ENCODE measurements around the gene SOBP.

SOBP gene

DNA sequence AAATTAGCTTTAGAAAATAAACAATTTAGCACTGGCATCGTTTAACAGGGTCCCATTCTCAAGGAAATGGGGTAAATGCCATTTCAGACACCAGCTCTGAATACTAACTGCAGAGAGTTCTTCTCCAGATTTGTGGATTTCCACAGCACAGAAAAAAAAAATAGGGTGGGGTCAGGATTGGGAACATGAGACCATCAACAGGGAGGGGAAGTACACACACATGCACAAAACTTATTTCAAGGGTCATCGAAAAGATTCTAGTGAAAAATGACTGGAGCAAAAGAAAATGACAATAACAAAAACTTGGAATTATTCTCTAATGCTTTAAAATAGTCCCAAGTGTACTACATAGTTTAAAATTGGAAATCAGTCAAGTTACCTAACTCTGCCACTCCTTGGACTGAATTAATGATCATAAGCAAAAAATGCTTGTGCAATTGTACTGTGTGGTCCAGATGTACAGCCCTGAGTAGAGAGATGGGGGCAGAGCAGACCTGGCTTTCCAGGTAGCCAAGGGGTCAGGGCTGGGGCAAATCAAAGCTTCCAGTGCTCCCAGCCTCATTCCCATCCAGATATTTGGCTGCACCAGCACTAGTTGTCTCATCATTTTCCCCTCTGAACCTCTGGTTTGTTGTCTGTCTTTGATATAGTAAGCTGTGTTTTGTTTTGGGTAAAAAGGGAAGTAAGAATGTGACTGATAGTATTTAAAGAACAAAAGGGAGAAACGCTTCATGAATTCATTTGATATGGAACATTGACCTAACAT is 152.4 kb downstream of the SOBP start:
- DNase-seq: no peak

- no peak for DNase-seq
Observed at GRCh38 chr6:107642861-107643328, 153.0 kb downstream of the SOBP start.

GRCh38 chr6:107644513-107644912 is 154.6 kb downstream of the SOBP start:
- no peak for DNase-seq

DNA sequence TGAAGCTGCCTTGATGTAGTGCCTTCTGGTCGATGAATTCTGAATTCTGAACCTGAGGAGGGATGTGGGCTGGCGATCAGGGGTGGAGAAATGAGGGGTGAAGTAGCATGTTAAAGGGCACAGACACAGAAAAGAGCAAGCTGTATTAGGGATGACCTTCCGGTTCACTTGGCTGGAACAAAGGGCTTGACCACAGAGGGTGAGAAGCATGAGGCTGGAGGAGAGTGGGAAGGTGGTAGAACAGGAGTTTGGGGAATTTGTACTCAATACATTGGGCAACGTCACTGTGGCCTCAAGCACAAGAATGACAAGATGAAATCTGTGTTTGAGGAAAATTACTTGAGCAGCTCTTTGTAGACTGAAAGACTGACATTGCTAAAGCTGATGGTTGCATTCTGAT is 155.8 kb downstream of the SOBP start:
- DNase-seq: no peak

DNA sequence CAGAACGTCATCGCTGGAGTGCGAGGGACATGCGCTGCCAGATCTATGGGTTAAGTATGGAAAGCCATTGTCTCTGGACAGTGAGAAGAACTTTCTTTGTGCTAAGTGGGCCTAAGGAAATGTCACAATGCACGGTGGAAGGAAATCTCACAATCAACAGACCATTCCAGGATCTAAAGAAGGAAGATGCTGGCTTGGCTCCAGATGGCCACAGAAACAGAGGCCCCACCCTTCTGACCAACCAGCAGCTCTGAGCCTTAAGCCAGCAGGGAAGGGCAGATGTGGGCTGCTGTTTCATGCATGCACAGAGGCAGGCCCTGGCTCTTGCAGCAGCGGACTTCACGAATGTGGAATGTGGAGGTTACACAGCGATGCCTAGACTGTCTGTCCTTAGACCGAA is 156.3 kb downstream of the SOBP start:
- no peak for DNase-seq

DNA sequence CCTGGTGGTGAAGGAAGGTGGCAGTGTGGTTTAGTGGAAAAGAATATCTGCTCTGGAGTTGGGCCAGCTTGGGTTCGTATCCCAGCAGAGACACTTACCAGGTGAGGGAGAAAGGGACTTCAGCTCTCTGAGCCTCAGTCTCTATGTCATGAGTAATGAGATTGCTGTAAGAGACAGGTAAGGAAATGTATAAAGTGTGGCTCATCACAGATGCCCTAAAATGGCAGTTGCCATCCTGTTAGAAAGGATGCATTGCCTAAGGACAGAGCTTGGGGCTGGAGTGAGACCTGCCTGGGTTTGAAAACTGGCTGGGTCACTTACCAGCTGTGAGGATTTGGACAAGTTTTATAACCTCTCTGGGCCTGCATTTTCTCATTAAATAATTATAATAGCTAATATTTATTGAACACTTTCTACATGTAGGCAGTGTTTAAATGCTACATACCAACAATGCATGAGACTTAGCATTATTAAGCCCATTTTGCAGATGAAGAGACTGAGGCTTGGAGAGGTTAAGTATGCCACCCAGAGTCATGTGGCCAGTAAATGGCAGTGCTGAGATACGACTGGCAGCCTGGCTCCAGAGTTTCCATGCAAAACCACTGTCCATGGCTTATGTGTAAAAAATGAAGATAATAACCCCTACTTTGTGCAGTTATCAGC is 157.0 kb downstream of the SOBP start:
- DNase-seq: no peak

- DNase-seq: no peak
Observed at GRCh38 chr6:107647439-107647948, 157.6 kb downstream of the SOBP start.

GRCh38 chr6:107648983-107649382 is 159.1 kb downstream of the SOBP start:
- no peak for DNase-seq

- DNase-seq: no peak
Observed at GRCh38 chr6:107652526-107653182, 162.7 kb downstream of the SOBP start.

GRCh38 chr6:107653183-107653580 is 163.3 kb downstream of the SOBP start:
- no peak for DNase-seq

- no peak for DNase-seq
Observed at GRCh38 chr6:107653861-107654394, 164.0 kb downstream of the SOBP start.

- DNase-seq: no peak
Observed at GRCh38 chr6:107654764-107655163, 164.8 kb downstream of the SOBP start.

GRCh38 chr6:107655245-107655644 is 165.3 kb downstream of the SOBP start:
- no peak for DNase-seq

- DNase-seq: no peak
Observed at GRCh38 chr6:107655864-107656263, 165.9 kb downstream of the SOBP start.

DNA sequence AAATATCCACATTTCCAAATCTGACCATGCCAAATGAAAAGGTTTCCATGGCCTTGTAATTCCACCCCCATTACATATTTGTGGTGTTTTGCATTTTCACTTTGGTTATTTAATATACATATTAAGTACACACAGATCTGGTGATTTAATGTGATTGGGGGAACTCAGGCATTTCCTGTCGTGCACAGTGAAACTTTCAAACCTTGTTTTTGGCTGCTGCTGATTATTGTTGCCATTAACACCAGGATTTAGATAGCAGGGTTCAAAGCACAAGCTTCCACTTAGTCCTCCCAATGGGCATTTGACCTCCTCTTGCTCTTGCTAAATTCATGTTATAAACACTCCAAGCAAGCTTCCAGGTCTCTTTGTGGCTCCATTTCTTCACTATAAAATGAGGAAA is 166.5 kb downstream of the SOBP start:
- DNase-seq: no peak

DNA sequence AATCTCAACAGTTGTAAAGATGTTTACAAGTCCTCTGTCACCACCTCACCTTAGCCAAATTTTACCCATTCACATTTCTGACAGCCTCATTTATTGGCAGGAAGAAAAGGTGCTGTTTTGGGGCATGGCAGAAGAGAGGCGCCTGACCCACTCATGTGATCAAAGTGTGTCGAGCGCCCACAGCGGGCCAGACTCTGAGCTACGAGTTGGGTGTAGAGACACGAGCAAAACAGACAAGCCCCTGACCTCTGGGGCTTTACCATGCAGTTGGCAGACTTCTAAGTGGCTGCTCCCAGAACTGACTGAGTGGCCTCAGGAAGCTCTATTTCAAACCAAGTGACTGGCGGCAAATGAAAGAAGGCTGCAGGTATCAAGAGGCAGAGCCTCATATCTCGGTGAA is 167.0 kb downstream of the SOBP start:
- DNase-seq: no peak

GRCh38 chr6:107657373-107657754 is 167.4 kb downstream of the SOBP start:
- DNase-seq: no peak

GRCh38 chr6:107657755-107658461 is 168.0 kb downstream of the SOBP start:
- peak; percentile 13 to 31 for DNase-seq

- no peak for DNase-seq
Observed at GRCh38 chr6:107658920-107659865, 169.3 kb downstream of the SOBP start.

GRCh38 chr6:107660839-107661238 is 170.9 kb downstream of the SOBP start:
- DNase-seq: no peak

- no peak for DNase-seq
Observed at GRCh38 chr6:107661291-107661690, 171.4 kb downstream of the SOBP start.

- DNase-seq: no peak
Observed at GRCh38 chr6:107662333-107662732, 172.4 kb downstream of the SOBP start.
